ENCODE measurements around the gene FBXW8. TPM values are rescaled to one million over a fixed set of nuclear protein-coding genes. Genes with fewer than 3 reads are reported as not detected.

FBXW8 gene
- total RNA-seq, 3 donors from 2014 or later (not counting 1 experiment from before 2014, with no cell fraction given), result 11.5 to 16.0 (median 13.5) TPM

- intact Hi-C loops (cut with micrococcal nuclease), result no loop called here
- H3K27me3 Mint-ChIP-seq (ENCODE audit: low read depth in 2 of 2), result no peaks in the 10 kb centered on the region
- peaks cover 0 to 24% of the 10 kb centered on the region in 2 donors for H3K4me1 Mint-ChIP-seq
- DNase-seq, result no peak
- Histone ChIP-seq H3K4me1 (ENCODE audit: control insufficient read depth, insufficient read depth, low read length) (peaks cover 13% of the 10 kb centered on the region), H3K4me3 (ENCODE audit: low read length) (no peak overlapping the region), H3K27me3 (ENCODE audit: control insufficient read depth, insufficient read depth, low read length) (no peaks in the 10 kb centered on the region), H3K27ac (ENCODE audit: low read length) (no peak overlapping the region), H3K36me3 (ENCODE audit: control insufficient read depth, insufficient read depth, low read length) (no peaks in the 10 kb centered on the region), H3K9me3 (ENCODE audit: control insufficient read depth, insufficient read depth, low read length) (no peaks in the 10 kb centered on the region)
- H3K36me3 Mint-ChIP-seq, result no peaks in the 10 kb centered on the region
- no peaks in the 10 kb centered on the region for H3K9me3 Mint-ChIP-seq
- TF ChIP-seq, protein P1, sequence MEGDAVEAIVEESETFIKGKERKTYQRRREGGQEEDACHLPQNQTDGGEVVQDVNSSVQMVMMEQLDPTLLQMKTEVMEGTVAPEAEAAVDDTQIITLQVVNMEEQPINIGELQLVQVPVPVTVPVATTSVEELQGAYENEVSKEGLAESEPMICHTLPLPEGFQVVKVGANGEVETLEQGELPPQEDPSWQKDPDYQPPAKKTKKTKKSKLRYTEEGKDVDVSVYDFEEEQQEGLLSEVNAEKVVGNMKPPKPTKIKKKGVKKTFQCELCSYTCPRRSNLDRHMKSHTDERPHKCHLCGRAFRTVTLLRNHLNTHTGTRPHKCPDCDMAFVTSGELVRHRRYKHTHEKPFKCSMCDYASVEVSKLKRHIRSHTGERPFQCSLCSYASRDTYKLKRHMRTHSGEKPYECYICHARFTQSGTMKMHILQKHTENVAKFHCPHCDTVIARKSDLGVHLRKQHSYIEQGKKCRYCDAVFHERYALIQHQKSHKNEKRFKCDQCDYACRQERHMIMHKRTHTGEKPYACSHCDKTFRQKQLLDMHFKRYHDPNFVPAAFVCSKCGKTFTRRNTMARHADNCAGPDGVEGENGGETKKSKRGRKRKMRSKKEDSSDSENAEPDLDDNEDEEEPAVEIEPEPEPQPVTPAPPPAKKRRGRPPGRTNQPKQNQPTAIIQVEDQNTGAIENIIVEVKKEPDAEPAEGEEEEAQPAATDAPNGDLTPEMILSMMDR (IDR thresholded peaks at IDR 0.05), result no peak
- WGBS (ENCODE audit: insufficient coverage), result 32% methylated on average over 23 of the region's 23 CpGs
- no peak overlapping the region for H3K4me3 Mint-ChIP-seq
- H3K27ac Mint-ChIP-seq, result no peak overlapping the region
- ATAC-seq, result no peak
Measured at GRCh38 chr12:117045160-117046010, 134.6 kb downstream of the FBXW8 start.

- Histone ChIP-seq H3K27me3 (ENCODE audit: control insufficient read depth, insufficient read depth, low read length) (no peaks in the 10 kb centered on the region), H3K4me1 (ENCODE audit: control insufficient read depth, insufficient read depth, low read length) (peaks cover 19% of the 10 kb centered on the region), H3K36me3 (ENCODE audit: control insufficient read depth, insufficient read depth, low read length) (no peaks in the 10 kb centered on the region), H3K9me3 (ENCODE audit: control insufficient read depth, insufficient read depth, low read length) (no peaks in the 10 kb centered on the region), H3K4me3 (ENCODE audit: low read length) (no peak overlapping the region), H3K27ac (ENCODE audit: low read length) (no peak overlapping the region)
- WGBS (ENCODE audit: insufficient coverage), result 61% methylated on average over 6 of the region's 6 CpGs
- no peak overlapping the region for H3K27ac Mint-ChIP-seq
- no peaks in the 10 kb centered on the region for H3K27me3 Mint-ChIP-seq (ENCODE audit: low read depth in 2 of 2)
- H3K4me1 Mint-ChIP-seq, result peaks cover 3 to 25% of the 10 kb centered on the region in 2 donors
- DNase-seq (no peak), ATAC-seq (no peak)
- H3K4me3 Mint-ChIP-seq, result no peak overlapping the region
- H3K9me3 Mint-ChIP-seq, result no peaks in the 10 kb centered on the region
- TF ChIP-seq, protein P1 (IDR thresholded peaks at IDR 0.05), result no peak
- H3K36me3 Mint-ChIP-seq, result no peaks in the 10 kb centered on the region
- intact Hi-C loops (cut with micrococcal nuclease), result no loop called here
Measured at GRCh38 chr12:117046011-117046369, 135.2 kb downstream of the FBXW8 start.

DNA sequence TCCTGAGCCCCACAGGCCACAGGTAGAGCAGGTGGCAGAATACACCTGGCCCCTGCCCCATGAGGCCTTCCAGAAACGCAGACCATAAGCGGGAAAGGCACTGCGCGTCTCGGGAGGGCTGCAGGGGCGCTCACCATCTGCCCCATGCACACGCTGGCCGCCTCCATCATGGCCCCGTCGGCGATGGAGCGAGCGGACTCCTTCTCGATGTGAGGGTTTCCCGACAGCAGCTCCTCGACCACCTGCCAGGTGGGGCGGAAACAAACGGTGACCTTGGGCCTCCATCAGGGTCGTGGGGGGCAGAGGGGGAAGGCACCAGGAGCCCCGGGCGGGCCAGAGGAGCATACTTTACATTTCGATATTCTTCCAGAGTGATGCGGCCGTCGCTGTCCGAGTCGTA lies 135.7 kb downstream of the FBXW8 start:
- ATAC-seq, result no peak

More for the DNA sequence above, 135.7 kb downstream of the FBXW8 start:
- no peak overlapping the region for H3K4me3 ChIP-seq (ENCODE audit: low read length)
- peaks cover 7 to 29% of the 10 kb centered on the region in 2 donors for H3K4me1 Mint-ChIP-seq
- no peak overlapping the region for H3K4me3 Mint-ChIP-seq
- H3K4me1 ChIP-seq (ENCODE audit: control insufficient read depth, insufficient read depth, low read length), result peaks cover 24% of the 10 kb centered on the region
- no peaks in the 10 kb centered on the region for H3K36me3 ChIP-seq (ENCODE audit: control insufficient read depth, insufficient read depth, low read length)
- H3K9me3 ChIP-seq (ENCODE audit: control insufficient read depth, insufficient read depth, low read length), result no peaks in the 10 kb centered on the region
- no peak for DNase-seq
- no peak overlapping the region for H3K27ac Mint-ChIP-seq
- H3K27me3 Mint-ChIP-seq (ENCODE audit: low read depth in 2 of 2), result no peaks in the 10 kb centered on the region
- no peaks in the 10 kb centered on the region for H3K9me3 Mint-ChIP-seq
- no peak overlapping the region for H3K27ac ChIP-seq (ENCODE audit: low read length)
- TF ChIP-seq, protein P1 (IDR thresholded peaks at IDR 0.05), result no peak
- no peaks in the 10 kb centered on the region for H3K27me3 ChIP-seq (ENCODE audit: control insufficient read depth, insufficient read depth, low read length)
- no peaks in the 10 kb centered on the region for H3K36me3 Mint-ChIP-seq
- intact Hi-C loops (cut with micrococcal nuclease), result no loop called here
- 95% methylated on average over 27 of the region's 27 CpGs for WGBS (ENCODE audit: insufficient coverage)
